Endothelial cell of umbilical vein (primary cell): Measurements from ENCODE around the gene C5orf47. TPM values are rescaled to one million over a fixed set of nuclear protein-coding genes. Genes with fewer than 3 reads are reported as not detected.

ENCODE experiments used
- BruUV-seq: library from RNA; stranded (reverse); fragments of 400-500 nt; replicated peaks from 2 replicates; lab custom pipeline; 2021; lab: Mats Ljungman, UMichigan
- CTCF ChIA-PET: fragments of 300-600, 350-600 bp; sonication (Branson Sonifier 250); formaldehyde crosslinking; loops from one replicate; lab custom pipeline; 2021; ENCODE audit warnings: antibody characterized with exemption, inconsistent platforms; lab: Charles Lee
- POLR2A ChIA-PET: fragments of 300-600, 350-600 bp; sonication (Branson Sonifier 250); formaldehyde crosslinking; loops from one replicate; lab custom pipeline; 2021; ENCODE audit warnings: antibody characterized with exemption, inconsistent platforms; lab: Charles Lee
- DNase-seq: peaks from one replicate; pipeline ENCODE4 v3.0.0-alpha.2; 2011; ENCODE audit warnings: low read depth, low spot score
- FAIRE-seq: peaks from 2 replicates; lab custom pipeline; 2011; peaks lifted over from hg19 to GRCh38; lab: Jason Lieb, UNC
- H2AFZ ChIP-seq: 2 replicates; pipeline ENCODE4 v1.6.0; 2012; ENCODE audit warnings: low read depth, low read length, control low read depth, inconsistent platforms
- H3K27ac ChIP-seq: 2 replicates; pipeline ENCODE4 v1.5.1; 2011; ENCODE audit warnings: low read depth, mild to moderate bottlenecking, control low read depth, low read length, moderate library complexity; ENCODE audit not compliant: insufficient read depth
- H3K27me3 ChIP-seq, 2 experiments: 2 replicates each; pipeline versions ENCODE4 v1.6.0 to v1.6.1; 2011; ENCODE audit warnings: low read length in 2 of 2, mixed read lengths in 1 of 2; ENCODE audit not compliant: control insufficient read depth in 2 of 2, insufficient read depth in 2 of 2
- H3K36me3 ChIP-seq, 2 experiments: 2 replicates in 1 of 2; 3 replicates in 1 of 2; pipeline ENCODE4 v1.5.1; 2011; ENCODE audit warnings: low read length in 2 of 2, mild to moderate bottlenecking in 1 of 2, moderate library complexity in 1 of 2; ENCODE audit not compliant: control insufficient read depth in 2 of 2, insufficient read depth in 2 of 2; ENCODE audit errors: extremely low read depth in 1 of 2
- H3K4me1 ChIP-seq: 3 replicates; pipeline ENCODE4 v1.5.1; 2011; ENCODE audit warnings: mild to moderate bottlenecking, low read length; ENCODE audit not compliant: control insufficient read depth, insufficient read depth; ENCODE audit errors: extremely low read depth
- H3K4me2 ChIP-seq: 2 replicates; pipeline ENCODE4 v1.6.1; 2011; ENCODE audit warnings: low read length, control low read depth, mixed read lengths; ENCODE audit not compliant: insufficient read depth
- H3K4me3 ChIP-seq, 3 experiments: fragments of 200-600 bp in 1 of 3; sonication (generic), shearing (Covaris generic) in 1 of 3; replicated peaks in 1 of 3; 2 replicates each; pipeline ENCODE4 v1.5.1; 2011 to 2016; ENCODE audit warnings: control low read depth in 3 of 3, low read length in 3 of 3, mild to moderate bottlenecking in 2 of 3, inconsistent platforms in 1 of 3, low read depth in 1 of 3, moderate library complexity in 1 of 3; ENCODE audit not compliant: insufficient read depth in 1 of 3
- H3K79me2 ChIP-seq: 2 replicates; pipeline ENCODE4 v1.6.0; 2012; ENCODE audit warnings: low read length, inconsistent platforms; ENCODE audit not compliant: control insufficient read depth, insufficient read depth
- H3K9ac ChIP-seq: replicated peaks from 2 replicates; pipeline ENCODE3; 2011; ENCODE audit warnings: low read length, control low read depth; ENCODE audit not compliant: insufficient read depth; ENCODE audit errors: extremely low read depth
- H3K9me1 ChIP-seq: replicated peaks from 3 replicates; pipeline ENCODE4 v1.6.0; 2011; ENCODE audit warnings: mild to moderate bottlenecking, low read length; ENCODE audit not compliant: control insufficient read depth, insufficient read depth; ENCODE audit errors: extremely low read depth
- H3K9me3 ChIP-seq: replicated peaks from 2 replicates; pipeline ENCODE4 v1.5.1; 2012; ENCODE audit warnings: low read length, inconsistent platforms; ENCODE audit not compliant: control insufficient read depth, insufficient read depth
- H4K20me1 ChIP-seq: replicated peaks from 2 replicates; pipeline ENCODE3; 2011; ENCODE audit warnings: mild to moderate bottlenecking, low read length; ENCODE audit not compliant: control insufficient read depth, insufficient read depth; ENCODE audit errors: extremely low read depth
- EZH2 ChIP-seq: IDR thresholded peaks from 2 replicates; pipeline ENCODE4 v1.6.1; 2012; ENCODE audit warnings: borderline replicate concordance, low read depth, mild to moderate bottlenecking, moderate library complexity, low read length, inconsistent platforms; ENCODE audit not compliant: severe bottlenecking
- FOS ChIP-seq: IDR thresholded peaks from 2 replicates; pipeline ENCODE4 v1.6.1; 2011; ENCODE audit warnings: mild to moderate bottlenecking, low read length, moderate library complexity, borderline replicate concordance; ENCODE audit not compliant: insufficient read depth
- GATA2 ChIP-seq: IDR thresholded peaks from 2 replicates; pipeline ENCODE4 v1.7.0; 2011; ENCODE audit warnings: low read depth, mild to moderate bottlenecking, moderate library complexity, mixed read lengths, low read length; ENCODE audit not compliant: insufficient read length, insufficient read depth
- JUN ChIP-seq: IDR thresholded peaks from 2 replicates; pipeline ENCODE4 v1.6.1; 2011; ENCODE audit warnings: borderline replicate concordance, low read depth; ENCODE audit not compliant: insufficient read length, insufficient read depth
- MAX ChIP-seq: IDR thresholded peaks from 2 replicates; pipeline ENCODE4 v1.6.1; 2011; ENCODE audit not compliant: insufficient read depth, insufficient read length
- MYC ChIP-seq: IDR thresholded peaks from one replicate; pipeline ENCODE4 v1.6.1; 2011; ENCODE audit warnings: mild to moderate bottlenecking, low read depth, low read length
- POLR2A ChIP-seq: IDR thresholded peaks from 2 replicates; pipeline ENCODE4 v1.6.1; 2012; ENCODE audit warnings: low read depth, mild to moderate bottlenecking, control low read depth, low read length
- POLR2AphosphoS5 ChIP-seq: IDR thresholded peaks from 2 replicates; pipeline ENCODE4 v1.6.1; 2012; ENCODE audit warnings: low read depth, mild to moderate bottlenecking, control low read depth, low read length, moderate library complexity; ENCODE audit not compliant: insufficient read depth
- dilution Hi-C: fragments of 300-500 bp; cut with MboI; formaldehyde crosslinking; loops from one replicate; pipeline ENCODE4 v1.15.0; 2019; ENCODE audit warnings: low sequenced_read_pairs; ENCODE audit not compliant: extremely low pct_ligation_motif_present
- intact Hi-C: fragments of 100-400 bp; cut with micrococcal nuclease; formaldehyde crosslinking; loops from one replicate; pipeline ENCODE4 v1.10.0; 2022
- polyA plus RNA-seq, 4 experiments: library from polyadenylated mRNA; depleted of rRNA in 3 of 4; stranded (reverse) in 3 of 4; unstranded in 1 of 4; fragments of >200 nt; gene quantifications; 2 replicates each; pipeline versions ENCODE4 v1.2.1 to v1.2.3, GENCODE V29; 2011 to 2012; ENCODE audit warnings: missing spikeins in 1 of 4
- total RNA-seq: library from RNA; stranded (reverse); gene quantifications from 2 replicates; pipeline ENCODE4 v1.2.3, GENCODE V29; 2021
- TF ChIP-seq, protein P1 (sequence below), 2 donors: IDR thresholded peaks; 1 replicate in 1 of 2; 2 replicates in 1 of 2; pipeline ENCODE4 v1.5.1; 2011; ENCODE audit warnings: low read length in 2 of 2, mild to moderate bottlenecking in 2 of 2, moderate library complexity in 2 of 2, control low read depth in 1 of 2, inconsistent platforms in 1 of 2, low read depth in 1 of 2; ENCODE audit not compliant: insufficient read depth in 1 of 2; ENCODE audit errors: extremely low read depth in 1 of 2

Gene C5orf47
- total and polyA plus RNA-seq, 2 donors (not counting 3 experiments of a cell fraction or from before 2014, with no cell fraction given) = not detected

- Histone ChIP-seq H2AFZ (no peak overlapping the region), H3K9me3 (no peaks in the 10 kb centered on the region), H3K4me2 (no peak overlapping the region), H3K9ac (no peak overlapping the region), H3K9me1 (no peaks in the 10 kb centered on the region), H3K79me2 (no peaks in the 10 kb centered on the region), H4K20me1 (no peaks in the 10 kb centered on the region), H3K36me3 (no peaks in the 10 kb centered on the region), H3K4me3 (no peak overlapping the region), H3K4me1 (peaks cover 6% of the 10 kb centered on the region), H3K27me3 (peaks cover under 1 to 2% of the 10 kb centered on the region in 2 experiments), H3K27ac (no peak overlapping the region)
- TF ChIP-seq JUN (no peak), POLR2A (no peak), FOS (no peak), MYC (no peak), EZH2 (no peak), MAX (no peak), POLR2AphosphoS5 (no peak), GATA2 (no peak)
- TF ChIP-seq, protein P1, sequence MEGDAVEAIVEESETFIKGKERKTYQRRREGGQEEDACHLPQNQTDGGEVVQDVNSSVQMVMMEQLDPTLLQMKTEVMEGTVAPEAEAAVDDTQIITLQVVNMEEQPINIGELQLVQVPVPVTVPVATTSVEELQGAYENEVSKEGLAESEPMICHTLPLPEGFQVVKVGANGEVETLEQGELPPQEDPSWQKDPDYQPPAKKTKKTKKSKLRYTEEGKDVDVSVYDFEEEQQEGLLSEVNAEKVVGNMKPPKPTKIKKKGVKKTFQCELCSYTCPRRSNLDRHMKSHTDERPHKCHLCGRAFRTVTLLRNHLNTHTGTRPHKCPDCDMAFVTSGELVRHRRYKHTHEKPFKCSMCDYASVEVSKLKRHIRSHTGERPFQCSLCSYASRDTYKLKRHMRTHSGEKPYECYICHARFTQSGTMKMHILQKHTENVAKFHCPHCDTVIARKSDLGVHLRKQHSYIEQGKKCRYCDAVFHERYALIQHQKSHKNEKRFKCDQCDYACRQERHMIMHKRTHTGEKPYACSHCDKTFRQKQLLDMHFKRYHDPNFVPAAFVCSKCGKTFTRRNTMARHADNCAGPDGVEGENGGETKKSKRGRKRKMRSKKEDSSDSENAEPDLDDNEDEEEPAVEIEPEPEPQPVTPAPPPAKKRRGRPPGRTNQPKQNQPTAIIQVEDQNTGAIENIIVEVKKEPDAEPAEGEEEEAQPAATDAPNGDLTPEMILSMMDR (IDR thresholded peaks at IDR 0.05; ENCODE audit: extremely low read depth in 1 of 2, insufficient read depth in 1 of 2, low read depth in 1 of 2, low read length in 2 of 2) = no peak
- dilution Hi-C loops (no loop called here), intact Hi-C loops (no loop called here)
- ChIA-PET CTCF (interaction anchor here (0.9 to 4.1 kb wide), 7 partner anchors 12 to 681 kb away, joined by 3 to 150 read pairs (median 6); partner anchors contain the start of gene BOD1), POLR2A (no interaction called here)
- FAIRE-seq = no peak
- DNase-seq = no peak
- BruUV-seq = no TSS peak
Observed at GRCh38 chr5:173974688-173975239, 14.2 kb upstream of the C5orf47 start.
